Measurements from ENCODE around the gene RPA3.

- TF ChIP-seq CTCF (conservative IDR thresholded peaks at IDR 0.05; ENCODE audit: low read depth, low read length) (no peak), EZH2 (IDR thresholded peaks at IDR 0.05; ENCODE audit: low read length, unreplicated experiment) (no peak)
Observed at GRCh38 chr7:7668706-7669105, 49.7 kb downstream of the RPA3 start.
